Effector memory CD4-positive, alpha-beta T cell (primary cell): ENCODE results near the gene ALG12.

ENCODE experiments used
- DNase-seq, 3 donors: peaks; one replicate each; pipeline ENCODE4 v3.0.0-alpha.2; 2020
- H3K27ac ChIP-seq: 2 replicates; pipeline ENCODE4 v1.7.0; 2013; ENCODE audit warnings: mild to moderate bottlenecking, low read length, moderate library complexity; ENCODE audit not compliant: insufficient read depth, poor library complexity, severe bottlenecking
- H3K27me3 ChIP-seq: replicated peaks from 2 replicates; pipeline ENCODE4 v1.7.0; 2013; ENCODE audit warnings: mild to moderate bottlenecking, low read length; ENCODE audit not compliant: insufficient read depth, control insufficient read depth, poor library complexity, severe bottlenecking
- H3K36me3 ChIP-seq: 2 replicates; pipeline ENCODE4 v1.7.0; 2013; ENCODE audit warnings: mild to moderate bottlenecking, low read length, moderate library complexity; ENCODE audit not compliant: control insufficient read depth, insufficient read depth
- H3K4me1 ChIP-seq: 2 replicates; pipeline ENCODE4 v1.7.0; 2013; ENCODE audit warnings: low read length, mild to moderate bottlenecking; ENCODE audit not compliant: control insufficient read depth, insufficient read depth, poor library complexity, severe bottlenecking
- H3K4me3 ChIP-seq: 2 replicates; pipeline ENCODE4 v1.7.0; 2013; ENCODE audit warnings: low read length, low read depth, mild to moderate bottlenecking; ENCODE audit not compliant: insufficient read depth, poor library complexity, severe bottlenecking
- H3K9me3 ChIP-seq: 2 replicates; pipeline ENCODE4 v1.7.0; 2013; ENCODE audit warnings: mild to moderate bottlenecking, low read length, moderate library complexity; ENCODE audit not compliant: control insufficient read depth

Gene ALG12

GRCh38 chr22:49951986-49952896 lies 34.0 kb upstream of the ALG12 start:
- Histone ChIP-seq H3K9me3 (no peaks in the 10 kb centered on the region), H3K36me3 (no peaks in the 10 kb centered on the region), H3K27me3 (no peaks in the 10 kb centered on the region), H3K4me3 (no peak overlapping the region), H3K4me1 (no peaks in the 10 kb centered on the region), H3K27ac (no peak overlapping the region)
- DNase-seq = no peak

GRCh38 chr22:49951678-49951985 lies 33.4 kb upstream of the ALG12 start:
- H3K4me1 ChIP-seq = no peaks in the 10 kb centered on the region
- no peaks in the 10 kb centered on the region for H3K9me3 ChIP-seq
- no peak for DNase-seq
- no peak overlapping the region for H3K27ac ChIP-seq
- H3K4me3 ChIP-seq = no peak overlapping the region
- no peaks in the 10 kb centered on the region for H3K36me3 ChIP-seq
- H3K27me3 ChIP-seq = no peaks in the 10 kb centered on the region

GRCh38 chr22:49951000-49951677 lies 32.9 kb upstream of the ALG12 start:
- Histone ChIP-seq H3K9me3 (no peaks in the 10 kb centered on the region), H3K4me1 (no peaks in the 10 kb centered on the region), H3K4me3 (no peak overlapping the region), H3K27ac (no peak overlapping the region), H3K27me3 (no peaks in the 10 kb centered on the region), H3K36me3 (no peaks in the 10 kb centered on the region)
- DNase-seq = no peak

GRCh38 chr22:49950396-49950994 lies 32.3 kb upstream of the ALG12 start:
- Histone ChIP-seq H3K27ac (no peak overlapping the region), H3K4me1 (peaks cover 6% of the 10 kb centered on the region), H3K36me3 (no peaks in the 10 kb centered on the region)

GRCh38 chr22:49949914-49950292 lies 31.7 kb upstream of the ALG12 start:
- DNase-seq = no peak
- Histone ChIP-seq H3K4me1 (peaks cover 7% of the 10 kb centered on the region), H3K27ac (no peak overlapping the region), H3K9me3 (no peaks in the 10 kb centered on the region), H3K27me3 (no peaks in the 10 kb centered on the region), H3K36me3 (no peaks in the 10 kb centered on the region), H3K4me3 (no peak overlapping the region)

More at GRCh38 chr22:49950396-49950994, 32.3 kb upstream of the ALG12 start:
- Histone ChIP-seq H3K4me3 (no peak overlapping the region), H3K27me3 (no peaks in the 10 kb centered on the region), H3K9me3 (no peaks in the 10 kb centered on the region)
- no peak for DNase-seq

- DNase-seq = no peak
These were observed 31.0 kb upstream of the ALG12 start for GRCh38 chr22:49948958-49949913.

GRCh38 chr22:49948116-49948957 lies 30.1 kb upstream of the ALG12 start:
- Histone ChIP-seq H3K4me3 (no peak overlapping the region), H3K4me1 (peaks cover 7% of the 10 kb centered on the region), H3K27ac (no peak overlapping the region)

More at GRCh38 chr22:49948958-49949913, 31.0 kb upstream of the ALG12 start:
- Histone ChIP-seq H3K4me1 (peaks cover 7% of the 10 kb centered on the region), H3K27me3 (no peaks in the 10 kb centered on the region), H3K9me3 (no peaks in the 10 kb centered on the region), H3K4me3 (no peak overlapping the region), H3K36me3 (no peaks in the 10 kb centered on the region), H3K27ac (no peak overlapping the region)

GRCh38 chr22:49947296-49947622 lies 29.0 kb upstream of the ALG12 start:
- H3K27me3 ChIP-seq = no peaks in the 10 kb centered on the region
- H3K36me3 ChIP-seq = no peaks in the 10 kb centered on the region
- H3K4me3 ChIP-seq = no peak overlapping the region
- H3K27ac ChIP-seq = no peak overlapping the region
- H3K4me1 ChIP-seq = peaks cover 7% of the 10 kb centered on the region
- DNase-seq = no peak
- no peaks in the 10 kb centered on the region for H3K9me3 ChIP-seq

More at GRCh38 chr22:49948116-49948957, 30.1 kb upstream of the ALG12 start:
- no peak for DNase-seq
- no peaks in the 10 kb centered on the region for H3K36me3 ChIP-seq
- H3K9me3 ChIP-seq = no peaks in the 10 kb centered on the region
- H3K27me3 ChIP-seq = no peaks in the 10 kb centered on the region
